Endothelial cell of umbilical vein (primary cell): ENCODE data around the gene ARFRP1. TPM values are rescaled to one million over a fixed set of nuclear protein-coding genes. Genes with fewer than 3 reads are reported as not detected.
A peak's percentile ranks its signal among the peaks of the same experiment; 100 is the strongest.

Experiments used
- BruUV-seq: library from RNA; stranded (reverse); fragments of 400-500 nt; replicated peaks from 2 replicates; lab custom pipeline; 2021; lab: Mats Ljungman, UMichigan
- CTCF ChIA-PET: fragments of 300-600, 350-600 bp; sonication (Branson Sonifier 250); formaldehyde crosslinking; loops from one replicate; lab custom pipeline; 2021; ENCODE audit warnings: antibody characterized with exemption, inconsistent platforms; lab: Charles Lee
- POLR2A ChIA-PET: fragments of 300-600, 350-600 bp; sonication (Branson Sonifier 250); formaldehyde crosslinking; loops from one replicate; lab custom pipeline; 2021; ENCODE audit warnings: antibody characterized with exemption, inconsistent platforms; lab: Charles Lee
- DNase-seq: peaks from one replicate; pipeline ENCODE4 v3.0.0-alpha.2; 2011; ENCODE audit warnings: low read depth, low spot score
- FAIRE-seq: peaks from 2 replicates; lab custom pipeline; 2011; peaks lifted over from hg19 to GRCh38; lab: Jason Lieb, UNC
- H2AFZ ChIP-seq: 2 replicates; pipeline ENCODE4 v1.6.0; 2012; ENCODE audit warnings: low read depth, low read length, control low read depth, inconsistent platforms
- H3K27ac ChIP-seq: 2 replicates; pipeline ENCODE4 v1.5.1; 2011; ENCODE audit warnings: low read depth, mild to moderate bottlenecking, control low read depth, low read length, moderate library complexity; ENCODE audit not compliant: insufficient read depth
- H3K27me3 ChIP-seq, 2 experiments: 2 replicates each; pipeline versions ENCODE4 v1.6.0 to v1.6.1; 2011; ENCODE audit warnings: low read length in 2 of 2, mixed read lengths in 1 of 2; ENCODE audit not compliant: control insufficient read depth in 2 of 2, insufficient read depth in 2 of 2
- H3K36me3 ChIP-seq, 2 experiments: 2 replicates in 1 of 2; 3 replicates in 1 of 2; pipeline ENCODE4 v1.5.1; 2011; ENCODE audit warnings: low read length in 2 of 2, mild to moderate bottlenecking in 1 of 2, moderate library complexity in 1 of 2; ENCODE audit not compliant: control insufficient read depth in 2 of 2, insufficient read depth in 2 of 2; ENCODE audit errors: extremely low read depth in 1 of 2
- H3K4me1 ChIP-seq: 3 replicates; pipeline ENCODE4 v1.5.1; 2011; ENCODE audit warnings: mild to moderate bottlenecking, low read length; ENCODE audit not compliant: control insufficient read depth, insufficient read depth; ENCODE audit errors: extremely low read depth
- H3K4me2 ChIP-seq: 2 replicates; pipeline ENCODE4 v1.6.1; 2011; ENCODE audit warnings: low read length, control low read depth, mixed read lengths; ENCODE audit not compliant: insufficient read depth
- H3K4me3 ChIP-seq, 3 experiments: fragments of 200-600 bp in 1 of 3; sonication (generic), shearing (Covaris generic) in 1 of 3; replicated peaks in 1 of 3; 2 replicates each; pipeline ENCODE4 v1.5.1; 2011 to 2016; ENCODE audit warnings: control low read depth in 3 of 3, low read length in 3 of 3, mild to moderate bottlenecking in 2 of 3, inconsistent platforms in 1 of 3, low read depth in 1 of 3, moderate library complexity in 1 of 3; ENCODE audit not compliant: insufficient read depth in 1 of 3
- H3K79me2 ChIP-seq: 2 replicates; pipeline ENCODE4 v1.6.0; 2012; ENCODE audit warnings: low read length, inconsistent platforms; ENCODE audit not compliant: control insufficient read depth, insufficient read depth
- H3K9ac ChIP-seq: replicated peaks from 2 replicates; pipeline ENCODE3; 2011; ENCODE audit warnings: low read length, control low read depth; ENCODE audit not compliant: insufficient read depth; ENCODE audit errors: extremely low read depth
- H3K9me1 ChIP-seq: replicated peaks from 3 replicates; pipeline ENCODE4 v1.6.0; 2011; ENCODE audit warnings: mild to moderate bottlenecking, low read length; ENCODE audit not compliant: control insufficient read depth, insufficient read depth; ENCODE audit errors: extremely low read depth
- H3K9me3 ChIP-seq: replicated peaks from 2 replicates; pipeline ENCODE4 v1.5.1; 2012; ENCODE audit warnings: low read length, inconsistent platforms; ENCODE audit not compliant: control insufficient read depth, insufficient read depth
- H4K20me1 ChIP-seq: replicated peaks from 2 replicates; pipeline ENCODE3; 2011; ENCODE audit warnings: mild to moderate bottlenecking, low read length; ENCODE audit not compliant: control insufficient read depth, insufficient read depth; ENCODE audit errors: extremely low read depth
- FOS ChIP-seq: IDR thresholded peaks from 2 replicates; pipeline ENCODE4 v1.6.1; 2011; ENCODE audit warnings: mild to moderate bottlenecking, low read length, moderate library complexity, borderline replicate concordance; ENCODE audit not compliant: insufficient read depth
- JUN ChIP-seq: IDR thresholded peaks from 2 replicates; pipeline ENCODE4 v1.6.1; 2011; ENCODE audit warnings: borderline replicate concordance, low read depth; ENCODE audit not compliant: insufficient read length, insufficient read depth
- MYC ChIP-seq: IDR thresholded peaks from one replicate; pipeline ENCODE4 v1.6.1; 2011; ENCODE audit warnings: mild to moderate bottlenecking, low read depth, low read length
- POLR2AphosphoS5 ChIP-seq: IDR thresholded peaks from 2 replicates; pipeline ENCODE4 v1.6.1; 2012; ENCODE audit warnings: low read depth, mild to moderate bottlenecking, control low read depth, low read length, moderate library complexity; ENCODE audit not compliant: insufficient read depth
- dilution Hi-C: fragments of 300-500 bp; cut with MboI; formaldehyde crosslinking; loops from one replicate; pipeline ENCODE4 v1.15.0; 2019; ENCODE audit warnings: low sequenced_read_pairs; ENCODE audit not compliant: extremely low pct_ligation_motif_present
- intact Hi-C: fragments of 100-400 bp; cut with micrococcal nuclease; formaldehyde crosslinking; loops from one replicate; pipeline ENCODE4 v1.10.0; 2022
- polyA plus RNA-seq, 4 experiments: library from polyadenylated mRNA; depleted of rRNA in 3 of 4; stranded (reverse) in 3 of 4; unstranded in 1 of 4; fragments of >200 nt; gene quantifications; 2 replicates each; pipeline versions ENCODE4 v1.2.1 to v1.2.3, GENCODE V29; 2011 to 2012; ENCODE audit warnings: missing spikeins in 1 of 4
- total RNA-seq: library from RNA; stranded (reverse); gene quantifications from 2 replicates; pipeline ENCODE4 v1.2.3, GENCODE V29; 2021
- TF ChIP-seq, protein P1 (sequence below), 2 donors: IDR thresholded peaks; 1 replicate in 1 of 2; 2 replicates in 1 of 2; pipeline ENCODE4 v1.5.1; 2011; ENCODE audit warnings: low read length in 2 of 2, mild to moderate bottlenecking in 2 of 2, moderate library complexity in 2 of 2, control low read depth in 1 of 2, inconsistent platforms in 1 of 2, low read depth in 1 of 2; ENCODE audit not compliant: insufficient read depth in 1 of 2; ENCODE audit errors: extremely low read depth in 1 of 2

ARFRP1 gene
- total and polyA plus RNA-seq, 2 donors (not counting 3 experiments of a cell fraction or from before 2014, with no cell fraction given), result 48.7 to 51.6 TPM

DNA sequence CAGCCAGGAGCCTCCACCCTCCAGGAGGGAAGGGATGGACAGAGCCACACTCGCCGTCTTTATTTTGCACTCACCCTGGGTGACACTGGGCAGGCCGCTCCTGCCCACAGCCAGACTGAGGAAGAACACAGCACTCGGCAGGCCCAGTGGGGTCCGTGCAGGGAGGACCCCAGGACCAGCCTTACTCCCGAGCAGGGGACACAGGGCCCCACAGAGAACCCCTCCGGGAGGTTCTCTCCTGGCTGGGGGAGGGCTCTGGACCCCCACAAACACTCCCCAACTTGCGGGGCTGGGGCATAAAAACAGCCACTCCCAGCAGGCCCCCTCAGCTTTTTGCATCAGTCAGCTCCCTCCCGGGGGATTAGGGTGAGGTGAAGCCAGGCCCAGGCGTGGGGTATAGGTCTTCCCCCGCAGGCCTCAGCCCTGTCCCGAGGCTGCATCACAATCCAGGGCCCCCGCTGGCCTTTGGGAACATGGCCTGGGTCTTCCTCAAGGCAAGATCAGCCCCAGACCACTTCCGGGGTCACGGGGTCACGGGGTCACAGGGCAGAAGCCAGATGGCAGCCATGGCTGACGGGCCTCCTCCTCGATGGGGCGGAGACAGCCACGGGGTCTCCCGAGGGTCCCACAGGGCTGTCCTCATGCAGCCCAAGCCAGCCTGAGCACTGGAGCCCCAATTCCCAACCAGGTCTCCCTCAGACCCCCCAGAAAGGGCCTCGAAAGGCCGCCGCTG is 8.1 kb downstream of the ARFRP1 start:
- FAIRE-seq (peak; percentile 28), DNase-seq (no peak)
- no peaks in the 10 kb centered on the region for H3K9me3 ChIP-seq
- H3K9ac ChIP-seq, result peak overlapping the region; percentile 38
- H3K4me3 ChIP-seq, result no peak overlapping the region
- POLR2A ChIA-PET, result interaction anchor here (1.0 to 1.5 kb wide), 2 partner anchors 8 to 33 kb away, joined by 3 to 8 read pairs; partner anchors contain the start of genes ARFRP1 and ZGPAT
- no peaks in the 10 kb centered on the region for H3K79me2 ChIP-seq
- peaks cover 0 to 2% of the 10 kb centered on the region in 2 experiments for H3K36me3 ChIP-seq
- BruUV-seq, result TSS peak; percentile 33
- no peaks in the 10 kb centered on the region for H3K27me3 ChIP-seq
- dilution Hi-C loops, result no loop called here
- H2AFZ ChIP-seq, result no peak overlapping the region
- H3K9me1 ChIP-seq, result no peaks in the 10 kb centered on the region
- CTCF ChIA-PET, result interaction anchor here (1.0 to 3.0 kb wide), 6 partner anchors 8 to 62 kb away, joined by 3 to 19 read pairs (median 4); partner anchors contain the start of genes ARFRP1 and ZGPAT
- intact Hi-C loops, result loop anchor here (1.0 to 5.0 kb wide), 3 partner anchors 12 to 41 kb away; partner anchors contain the start of genes LIME1, RTEL1 and SLC2A4RG
- peak overlapping the region; percentile 91 for H3K27ac ChIP-seq
- no peak overlapping the region for H3K4me2 ChIP-seq
- no peaks in the 10 kb centered on the region for H4K20me1 ChIP-seq
- TF ChIP-seq POLR2AphosphoS5 (peak; percentile 17), MYC (no peak), FOS (no peak), JUN (no peak)
- TF ChIP-seq, protein P1, sequence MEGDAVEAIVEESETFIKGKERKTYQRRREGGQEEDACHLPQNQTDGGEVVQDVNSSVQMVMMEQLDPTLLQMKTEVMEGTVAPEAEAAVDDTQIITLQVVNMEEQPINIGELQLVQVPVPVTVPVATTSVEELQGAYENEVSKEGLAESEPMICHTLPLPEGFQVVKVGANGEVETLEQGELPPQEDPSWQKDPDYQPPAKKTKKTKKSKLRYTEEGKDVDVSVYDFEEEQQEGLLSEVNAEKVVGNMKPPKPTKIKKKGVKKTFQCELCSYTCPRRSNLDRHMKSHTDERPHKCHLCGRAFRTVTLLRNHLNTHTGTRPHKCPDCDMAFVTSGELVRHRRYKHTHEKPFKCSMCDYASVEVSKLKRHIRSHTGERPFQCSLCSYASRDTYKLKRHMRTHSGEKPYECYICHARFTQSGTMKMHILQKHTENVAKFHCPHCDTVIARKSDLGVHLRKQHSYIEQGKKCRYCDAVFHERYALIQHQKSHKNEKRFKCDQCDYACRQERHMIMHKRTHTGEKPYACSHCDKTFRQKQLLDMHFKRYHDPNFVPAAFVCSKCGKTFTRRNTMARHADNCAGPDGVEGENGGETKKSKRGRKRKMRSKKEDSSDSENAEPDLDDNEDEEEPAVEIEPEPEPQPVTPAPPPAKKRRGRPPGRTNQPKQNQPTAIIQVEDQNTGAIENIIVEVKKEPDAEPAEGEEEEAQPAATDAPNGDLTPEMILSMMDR (IDR thresholded peaks at IDR 0.05; ENCODE audit: extremely low read depth in 1 of 2, insufficient read depth in 1 of 2, low read depth in 1 of 2, low read length in 2 of 2), result no peak
- H3K4me1 ChIP-seq, result peaks cover 35% of the 10 kb centered on the region
